Uterus (tissue), 2 donors: Measurements from ENCODE around the gene FATE1.

Experiments used
- POLR2A ChIP-seq, 2 donors: fragments of 450-650 bp; IDR thresholded peaks; one replicate each; pipeline ENCODE4 v1.6.1; 2016; ENCODE audit warnings: antibody characterized with exemption in 2 of 2, mild to moderate bottlenecking in 1 of 2, moderate library complexity in 1 of 2
- TF ChIP-seq, protein P1 (sequence below), 4 experiments: fragments of 200-600 bp in 2 of 4; fragments of 450-650 bp in 2 of 4; sonication (generic) in 2 of 4; IDR thresholded peaks; one replicate each; pipeline ENCODE4 v1.5.1; 2016 to 2019; ENCODE audit warnings: antibody characterized with exemption in 4 of 4, mild to moderate bottlenecking in 2 of 4, moderate library complexity in 1 of 4

DNA sequence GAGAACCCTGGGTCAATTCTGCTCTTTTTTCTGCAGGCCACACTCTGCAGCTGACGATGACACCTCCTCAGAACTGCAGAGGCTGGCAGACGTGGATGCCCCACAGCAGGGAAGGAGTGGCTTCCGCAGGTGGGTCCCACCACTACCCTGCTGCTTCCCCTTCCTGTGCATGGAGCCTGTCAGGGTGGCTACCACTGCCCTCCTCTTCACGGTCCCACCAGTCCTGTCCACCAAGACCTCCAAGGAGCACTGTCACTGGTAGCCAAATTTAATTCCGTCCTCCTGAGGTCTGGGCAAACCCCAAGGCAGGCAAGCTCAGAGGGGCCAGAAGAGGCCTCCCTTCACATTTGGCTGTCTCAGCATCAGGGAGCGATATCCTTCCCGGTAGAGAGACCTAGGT is 22.9 kb downstream of the FATE1 start:
- TF ChIP-seq, protein P1, sequence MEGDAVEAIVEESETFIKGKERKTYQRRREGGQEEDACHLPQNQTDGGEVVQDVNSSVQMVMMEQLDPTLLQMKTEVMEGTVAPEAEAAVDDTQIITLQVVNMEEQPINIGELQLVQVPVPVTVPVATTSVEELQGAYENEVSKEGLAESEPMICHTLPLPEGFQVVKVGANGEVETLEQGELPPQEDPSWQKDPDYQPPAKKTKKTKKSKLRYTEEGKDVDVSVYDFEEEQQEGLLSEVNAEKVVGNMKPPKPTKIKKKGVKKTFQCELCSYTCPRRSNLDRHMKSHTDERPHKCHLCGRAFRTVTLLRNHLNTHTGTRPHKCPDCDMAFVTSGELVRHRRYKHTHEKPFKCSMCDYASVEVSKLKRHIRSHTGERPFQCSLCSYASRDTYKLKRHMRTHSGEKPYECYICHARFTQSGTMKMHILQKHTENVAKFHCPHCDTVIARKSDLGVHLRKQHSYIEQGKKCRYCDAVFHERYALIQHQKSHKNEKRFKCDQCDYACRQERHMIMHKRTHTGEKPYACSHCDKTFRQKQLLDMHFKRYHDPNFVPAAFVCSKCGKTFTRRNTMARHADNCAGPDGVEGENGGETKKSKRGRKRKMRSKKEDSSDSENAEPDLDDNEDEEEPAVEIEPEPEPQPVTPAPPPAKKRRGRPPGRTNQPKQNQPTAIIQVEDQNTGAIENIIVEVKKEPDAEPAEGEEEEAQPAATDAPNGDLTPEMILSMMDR (IDR thresholded peaks at IDR 0.05): no peak
- no peak for TF ChIP-seq POLR2A (IDR thresholded peaks at IDR 0.05)
